K562 (cell line): ENCODE data around the gene TMEM100. TPM values are rescaled to one million over a fixed set of nuclear protein-coding genes. Genes with fewer than 3 reads are reported as not detected.
A peak's percentile ranks its signal among the peaks of the same experiment; 100 is the strongest.

Experiments used
- ATF6 ChIP-seq: sonication (generic); formaldehyde crosslinking; IDR thresholded peaks from 2 replicates; pipeline ENCODE4 v1.4.0; 2020; ENCODE audit warnings: mild to moderate bottlenecking, missing genetic modification reagents
- GTF2E2 ChIP-seq: fragments of 200-800 bp; sonication (Bioruptor generic); IDR thresholded peaks from 2 replicates; pipeline ENCODE4 v1.6.1; 2016; ENCODE audit warnings: missing genetic modification characterization, missing compliant biosample characterization
- ID3 ChIP-seq, 2 experiments: fragments of 250-450 bp in 1 of 2; fragments of 450-650 bp in 1 of 2; sonication (Bioruptor Pico) in 1 of 2; IDR thresholded peaks; 2 replicates each; pipeline versions ENCODE4 v1.6.1 to v1.8.0; 2016 to 2021; ENCODE audit warnings: mild to moderate bottlenecking in 2 of 2, moderate library complexity in 2 of 2, missing compliant biosample characterization in 1 of 2, missing genetic modification characterization in 1 of 2
- L3MBTL2 ChIP-seq: fragments of 450-650 bp; IDR thresholded peaks from 2 replicates; pipeline ENCODE4 v1.6.1; 2016; ENCODE audit warnings: mild to moderate bottlenecking, moderate library complexity
- NEUROD1 ChIP-seq: fragments of 150-350 bp; IDR thresholded peaks from 2 replicates; pipeline ENCODE4 v1.6.1; 2014; ENCODE audit warnings: borderline replicate concordance, low read length, low read depth; ENCODE audit not compliant: partially characterized antibody
- NFE2 ChIP-seq: IDR thresholded peaks from 2 replicates; pipeline ENCODE4 v1.6.1; 2014; ENCODE audit warnings: antibody characterized with exemption, low read depth
- NFIC ChIP-seq: fragments of 450-650 bp; IDR thresholded peaks from 2 replicates; pipeline ENCODE4 v1.6.1; 2017; ENCODE audit warnings: mild to moderate bottlenecking, inconsistent platforms
- POLR2AphosphoS5 ChIP-seq: IDR thresholded peaks from 2 replicates; pipeline ENCODE4 v1.6.1; 2011; ENCODE audit warnings: mild to moderate bottlenecking, low read depth, low read length, moderate library complexity; ENCODE audit not compliant: control insufficient read depth, insufficient read depth
- TBP ChIP-seq: optimal IDR thresholded peaks from 2 replicates; pipeline ENCODE3; 2011; ENCODE audit warnings: low read depth, low read length, improper control_type of control experiment
- TOE1 ChIP-seq, 2 experiments: fragments of 450-650 bp in 1 of 2; sonication (generic) in 1 of 2; formaldehyde crosslinking in 1 of 2; IDR thresholded peaks; 2 replicates each; pipeline versions ENCODE4 v1.7.1 to v1.8.0; 2016 to 2022; ENCODE audit warnings: borderline replicate concordance in 2 of 2, mild to moderate bottlenecking in 2 of 2, antibody characterized with exemption in 1 of 2, inconsistent platforms in 1 of 2, low read depth in 1 of 2, missing genetic modification reagents in 1 of 2, moderate library complexity in 1 of 2
- XRCC4 ChIP-seq: IDR thresholded peaks from one replicate; pipeline ENCODE4 v1.6.1; 2011; ENCODE audit not compliant: insufficient read depth, insufficient read length; ENCODE audit errors: extremely low read depth
- polyA plus RNA-seq, 8 experiments: library from polyadenylated mRNA; depleted of rRNA in 4 of 8; stranded (reverse) in 5 of 8; unstranded in 3 of 8; fragments of >200 nt; fragmentation: Nextera tagmentation in 2 of 8; fragmentation: Illumina TruSeq in 1 of 8; extraction: Ambion mirVana in 2 of 8; extraction: Trizol in 1 of 8; gene quantifications; 2 replicates each; pipeline versions ENCODE4 v1.2.1 to v1.2.3, GENCODE V29; 2011 to 2014; ENCODE audit warnings: inconsistent platforms in 1 of 8, missing spikeins in 1 of 8
- total RNA-seq, 7 experiments: library from RNA; depleted of rRNA in 6 of 7; stranded (reverse); fragments of >200 nt in 6 of 7; fragmentation: Illumina TruSeq in 2 of 7; extraction: Trizol in 2 of 7; gene quantifications; 2 replicates each; pipeline versions ENCODE4 v1.2.1 to v1.2.3, GENCODE V29; 2011 to 2021; ENCODE audit warnings: low replicate concordance in 1 of 7
- TF ChIP-seq, protein P1 (sequence below): sonication (generic); formaldehyde crosslinking; IDR thresholded peaks from 2 replicates; pipeline ENCODE4 v1.8.0; 2022; ENCODE audit warnings: mild to moderate bottlenecking, missing genetic modification reagents
- TF ChIP-seq, protein P2 (sequence below): fragments of 200-800 bp; sonication (Bioruptor generic); IDR thresholded peaks from 2 replicates; pipeline ENCODE4 v1.6.1; 2017; ENCODE audit warnings: missing genetic modification characterization, missing compliant biosample characterization
- TF ChIP-seq, protein P3 (sequence below): fragments of 250-450 bp; sonication (Bioruptor Pico); IDR thresholded peaks from 2 replicates; pipeline ENCODE4 v1.8.0; 2022; ENCODE audit warnings: inconsistent platforms, mild to moderate bottlenecking, moderate library complexity, borderline replicate concordance

Gene TMEM100
- total and polyA plus RNA-seq, 9 of the 15 experiments (the other 6 are each of a cell fraction or from before 2014, with no cell fraction given) = 0.12 to 0.50 (median 0.19) TPM

DNA sequence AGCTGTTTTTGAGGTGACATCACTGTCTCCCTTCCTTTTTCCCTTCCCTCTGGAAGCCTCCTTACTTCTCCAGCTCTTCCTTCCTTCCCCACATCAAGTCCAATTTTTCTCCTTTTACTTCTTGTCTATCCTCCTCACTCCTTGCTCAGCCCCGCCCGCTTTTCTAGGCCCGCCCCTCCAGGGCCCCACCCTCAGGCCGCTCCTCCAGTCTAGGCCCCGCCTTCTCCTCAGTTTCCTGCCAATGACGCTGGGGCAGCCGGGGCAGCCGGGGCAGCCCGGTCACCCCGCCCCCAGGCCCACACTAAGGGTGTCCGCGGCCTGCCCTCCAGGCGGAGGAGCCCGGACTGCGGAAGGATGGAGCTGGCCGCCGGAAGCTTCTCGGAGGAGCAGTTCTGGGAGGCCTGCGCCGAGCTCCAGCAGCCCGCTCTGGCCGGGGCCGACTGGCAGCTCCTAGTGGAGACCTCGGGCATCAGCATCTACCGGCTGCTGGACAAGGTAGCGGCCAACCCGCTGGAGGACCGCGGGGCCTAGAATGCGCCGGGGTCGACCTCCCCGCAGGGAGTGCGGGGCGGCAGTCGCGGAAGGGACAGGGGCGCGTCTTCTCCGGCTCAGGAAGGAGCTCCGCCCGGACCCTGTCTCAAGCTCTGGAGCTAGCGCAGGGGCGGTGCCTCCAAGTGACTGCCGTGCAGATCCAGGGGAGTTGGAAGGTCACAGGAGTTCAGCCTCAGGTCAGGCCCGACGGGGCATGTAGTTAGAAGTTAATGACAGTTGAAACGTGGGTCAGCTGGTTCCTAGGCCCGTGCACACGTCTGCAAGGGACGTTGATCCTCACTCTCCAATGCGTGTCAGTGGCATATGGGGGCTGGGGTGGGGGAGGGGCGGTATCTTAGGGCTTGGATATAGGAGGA, 28.3 kb upstream of the TMEM100 start, which contains the start of gene PCTP (continued):
- TF ChIP-seq, protein P1, sequence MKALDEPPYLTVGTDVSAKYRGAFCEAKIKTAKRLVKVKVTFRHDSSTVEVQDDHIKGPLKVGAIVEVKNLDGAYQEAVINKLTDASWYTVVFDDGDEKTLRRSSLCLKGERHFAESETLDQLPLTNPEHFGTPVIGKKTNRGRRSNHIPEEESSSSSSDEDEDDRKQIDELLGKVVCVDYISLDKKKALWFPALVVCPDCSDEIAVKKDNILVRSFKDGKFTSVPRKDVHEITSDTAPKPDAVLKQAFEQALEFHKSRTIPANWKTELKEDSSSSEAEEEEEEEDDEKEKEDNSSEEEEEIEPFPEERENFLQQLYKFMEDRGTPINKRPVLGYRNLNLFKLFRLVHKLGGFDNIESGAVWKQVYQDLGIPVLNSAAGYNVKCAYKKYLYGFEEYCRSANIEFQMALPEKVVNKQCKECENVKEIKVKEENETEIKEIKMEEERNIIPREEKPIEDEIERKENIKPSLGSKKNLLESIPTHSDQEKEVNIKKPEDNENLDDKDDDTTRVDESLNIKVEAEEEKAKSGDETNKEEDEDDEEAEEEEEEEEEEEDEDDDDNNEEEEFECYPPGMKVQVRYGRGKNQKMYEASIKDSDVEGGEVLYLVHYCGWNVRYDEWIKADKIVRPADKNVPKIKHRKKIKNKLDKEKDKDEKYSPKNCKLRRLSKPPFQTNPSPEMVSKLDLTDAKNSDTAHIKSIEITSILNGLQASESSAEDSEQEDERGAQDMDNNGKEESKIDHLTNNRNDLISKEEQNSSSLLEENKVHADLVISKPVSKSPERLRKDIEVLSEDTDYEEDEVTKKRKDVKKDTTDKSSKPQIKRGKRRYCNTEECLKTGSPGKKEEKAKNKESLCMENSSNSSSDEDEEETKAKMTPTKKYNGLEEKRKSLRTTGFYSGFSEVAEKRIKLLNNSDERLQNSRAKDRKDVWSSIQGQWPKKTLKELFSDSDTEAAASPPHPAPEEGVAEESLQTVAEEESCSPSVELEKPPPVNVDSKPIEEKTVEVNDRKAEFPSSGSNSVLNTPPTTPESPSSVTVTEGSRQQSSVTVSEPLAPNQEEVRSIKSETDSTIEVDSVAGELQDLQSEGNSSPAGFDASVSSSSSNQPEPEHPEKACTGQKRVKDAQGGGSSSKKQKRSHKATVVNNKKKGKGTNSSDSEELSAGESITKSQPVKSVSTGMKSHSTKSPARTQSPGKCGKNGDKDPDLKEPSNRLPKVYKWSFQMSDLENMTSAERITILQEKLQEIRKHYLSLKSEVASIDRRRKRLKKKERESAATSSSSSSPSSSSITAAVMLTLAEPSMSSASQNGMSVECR (CRISPR knock-in tag) = peak; percentile 77
- TF ChIP-seq L3MBTL2 = peak; percentile 28; the same call in 1 of the 2 replicates
- peak; percentile 44; the same call in 1 of the 2 replicates for TF ChIP-seq NFIC
- TF ChIP-seq ATF6 (CRISPR knock-in tag) = peak; percentile 40; the same call in 1 of the 2 replicates
- TF ChIP-seq NEUROD1 = peak; percentile 26
- TF ChIP-seq TBP = peak; percentile 76
- peak; percentile 80 for TF ChIP-seq TOE1 (IDR thresholded peaks at IDR 0.05; ENCODE audit: borderline replicate concordance)
- no peak for TF ChIP-seq TOE1 (CRISPR knock-in tag; IDR thresholded peaks at IDR 0.05; ENCODE audit: borderline replicate concordance, low read depth)
- peak; percentile 66; the same call in 1 of the 2 replicates for TF ChIP-seq GTF2E2 (tag)
- TF ChIP-seq ID3 (CRISPR knock-in tag; IDR thresholded peaks at IDR 0.05) = no peak
- TF ChIP-seq ID3 (tag; IDR thresholded peaks at IDR 0.05) = peak; percentile 79; the same call in 1 of the 2 replicates
- TF ChIP-seq NFE2 = no peak
- TF ChIP-seq POLR2AphosphoS5 = peak; percentile 26; the same call in 1 of the 2 replicates
- TF ChIP-seq, protein P2, sequence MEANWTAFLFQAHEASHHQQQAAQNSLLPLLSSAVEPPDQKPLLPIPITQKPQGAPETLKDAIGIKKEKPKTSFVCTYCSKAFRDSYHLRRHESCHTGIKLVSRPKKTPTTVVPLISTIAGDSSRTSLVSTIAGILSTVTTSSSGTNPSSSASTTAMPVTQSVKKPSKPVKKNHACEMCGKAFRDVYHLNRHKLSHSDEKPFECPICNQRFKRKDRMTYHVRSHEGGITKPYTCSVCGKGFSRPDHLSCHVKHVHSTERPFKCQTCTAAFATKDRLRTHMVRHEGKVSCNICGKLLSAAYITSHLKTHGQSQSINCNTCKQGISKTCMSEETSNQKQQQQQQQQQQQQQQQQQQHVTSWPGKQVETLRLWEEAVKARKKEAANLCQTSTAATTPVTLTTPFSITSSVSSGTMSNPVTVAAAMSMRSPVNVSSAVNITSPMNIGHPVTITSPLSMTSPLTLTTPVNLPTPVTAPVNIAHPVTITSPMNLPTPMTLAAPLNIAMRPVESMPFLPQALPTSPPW (CRISPR knock-in tag) = peak; percentile 91
- TF ChIP-seq, protein P3, sequence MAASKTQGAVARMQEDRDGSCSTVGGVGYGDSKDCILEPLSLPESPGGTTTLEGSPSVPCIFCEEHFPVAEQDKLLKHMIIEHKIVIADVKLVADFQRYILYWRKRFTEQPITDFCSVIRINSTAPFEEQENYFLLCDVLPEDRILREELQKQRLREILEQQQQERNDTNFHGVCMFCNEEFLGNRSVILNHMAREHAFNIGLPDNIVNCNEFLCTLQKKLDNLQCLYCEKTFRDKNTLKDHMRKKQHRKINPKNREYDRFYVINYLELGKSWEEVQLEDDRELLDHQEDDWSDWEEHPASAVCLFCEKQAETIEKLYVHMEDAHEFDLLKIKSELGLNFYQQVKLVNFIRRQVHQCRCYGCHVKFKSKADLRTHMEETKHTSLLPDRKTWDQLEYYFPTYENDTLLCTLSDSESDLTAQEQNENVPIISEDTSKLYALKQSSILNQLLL (CRISPR knock-in tag) = no peak
- no peak for TF ChIP-seq XRCC4
